Stimulated activated CD4-positive, alpha-beta T cell treated with anti-CD3 and anti-CD28 coated beads, Interleukin-1b, Interleukin-23, amount 100 ng/mL, for 1 hour (primary cell): ENCODE measurements around the gene PRR11.
"Not testable (repeated sequence)": the region's sequence is repeated elsewhere in the genome, so short reads cannot be mapped to it uniquely, and the experiment has no call there.

Source experiments
- DNase-seq, 2 donors: peaks; one replicate each; pipeline ENCODE4 v3.0.0-alpha.2; 2020; ENCODE audit warnings: low read depth in 2 of 2

Gene PRR11

GRCh38 chr17:59151591-59151990, 4.0 kb upstream of the PRR11 start:
- DNase-seq: no peak

- no peak for DNase-seq
Measured at GRCh38 chr17:59152925-59153324, 2.6 kb upstream of the PRR11 start.

GRCh38 chr17:59154292-59154720, 1.2 kb upstream of the PRR11 start:
- DNase-seq: no peak

GRCh38 chr17:59154721-59155438, 666 bp upstream of the PRR11 start, which contains the start of gene SKA2:
Gene SKA2 (minus strand): TSS chr17:59155186. CDS start chr17:59155163, 23 bp downstream.
- peak; percentile 84 to 94 for DNase-seq

- no peak for DNase-seq
Measured at GRCh38 chr17:59160157-59161025, 4.8 kb downstream of the PRR11 start.

GRCh38 chr17:59161477-59161876, 5.9 kb downstream of the PRR11 start:
- no peak for DNase-seq

GRCh38 chr17:59165933-59166342, 10.4 kb downstream of the PRR11 start:
- DNase-seq: peak in 1 of 2 donors; percentile 4

- no peak for DNase-seq
Measured at GRCh38 chr17:59167571-59168001, 12.0 kb downstream of the PRR11 start.

- DNase-seq: no peak
Measured at GRCh38 chr17:59172436-59173004, 17.0 kb downstream of the PRR11 start.

GRCh38 chr17:59174671-59175070, 19.1 kb downstream of the PRR11 start:
- no peak for DNase-seq

- no peak for DNase-seq
Measured at GRCh38 chr17:59175076-59175475, 19.5 kb downstream of the PRR11 start.

- DNase-seq: no peak
Measured at GRCh38 chr17:59178266-59178985, 22.9 kb downstream of the PRR11 start.

- DNase-seq: not testable (repeated sequence)
Measured at GRCh38 chr17:59179601-59180000, 24.1 kb downstream of the PRR11 start.

- DNase-seq: no peak
Measured at GRCh38 chr17:59180626-59181025, 25.1 kb downstream of the PRR11 start.

GRCh38 chr17:59181481-59181880, 25.9 kb downstream of the PRR11 start:
- no peak for DNase-seq

GRCh38 chr17:59185997-59186396, 30.5 kb downstream of the PRR11 start:
- DNase-seq: no peak

GRCh38 chr17:59186850-59187249, 31.3 kb downstream of the PRR11 start:
- no peak for DNase-seq

GRCh38 chr17:59190806-59191205, 35.3 kb downstream of the PRR11 start:
- no peak for DNase-seq

- no peak for DNase-seq
Measured at GRCh38 chr17:59193336-59193862, 37.9 kb downstream of the PRR11 start.

GRCh38 chr17:59199398-59199797, 43.9 kb downstream of the PRR11 start:
- no peak for DNase-seq

- DNase-seq: no peak
Measured at GRCh38 chr17:59202320-59202719, 46.8 kb downstream of the PRR11 start.
